AG04449 (cell line): ENCODE data around the gene CD79A.

Experiments used
- CTCF ChIA-PET: fragments of 350-600 bp; formaldehyde crosslinking; extraction: SDS; loops from one replicate; lab custom pipeline; 2021; ENCODE audit warnings: antibody characterized with exemption; lab: Yijun Ruan, JAX
- POLR2A ChIA-PET: fragments of 400-600, 350-600 bp; formaldehyde crosslinking; extraction: SDS; loops from one replicate; lab custom pipeline; 2020; ENCODE audit warnings: antibody characterized with exemption, inconsistent platforms; lab: Yijun Ruan, JAX
- DNase-seq: peaks from one replicate; pipeline ENCODE4 v3.0.0-alpha.2; 2010; ENCODE audit warnings: low read depth, low spot score
- H3K4me3 ChIP-seq: 2 replicates; pipeline ENCODE4 v1.5.1; 2011; ENCODE audit warnings: low read depth, mild to moderate bottlenecking, control low read depth, low read length
- TF ChIP-seq, protein P1 (sequence below): IDR thresholded peaks from one replicate; pipeline ENCODE4 v1.5.1; 2011; ENCODE audit warnings: mild to moderate bottlenecking, moderate library complexity, low read length, control low read depth, inconsistent platforms; ENCODE audit not compliant: insufficient read depth; ENCODE audit errors: missing control alignments

Gene CD79A

DNA sequence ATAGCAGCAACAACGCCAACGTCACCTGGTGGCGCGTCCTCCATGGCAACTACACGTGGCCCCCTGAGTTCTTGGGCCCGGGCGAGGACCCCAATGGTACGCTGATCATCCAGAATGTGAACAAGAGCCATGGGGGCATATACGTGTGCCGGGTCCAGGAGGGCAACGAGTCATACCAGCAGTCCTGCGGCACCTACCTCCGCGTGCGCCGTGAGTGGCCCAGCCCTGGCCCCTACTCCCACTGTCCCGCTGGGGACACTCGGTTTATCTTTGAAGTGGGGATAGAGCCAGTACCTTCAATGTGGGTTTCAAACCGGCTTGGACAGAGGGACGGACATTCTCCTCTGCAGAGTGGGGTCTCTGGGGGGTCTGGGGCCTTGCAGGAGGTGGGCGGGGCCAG, 2.0 kb downstream of the CD79A start:
- DNase-seq: no peak
- POLR2A ChIA-PET: no interaction called here
- H3K4me3 ChIP-seq: no peak overlapping the region
- TF ChIP-seq, protein P1, sequence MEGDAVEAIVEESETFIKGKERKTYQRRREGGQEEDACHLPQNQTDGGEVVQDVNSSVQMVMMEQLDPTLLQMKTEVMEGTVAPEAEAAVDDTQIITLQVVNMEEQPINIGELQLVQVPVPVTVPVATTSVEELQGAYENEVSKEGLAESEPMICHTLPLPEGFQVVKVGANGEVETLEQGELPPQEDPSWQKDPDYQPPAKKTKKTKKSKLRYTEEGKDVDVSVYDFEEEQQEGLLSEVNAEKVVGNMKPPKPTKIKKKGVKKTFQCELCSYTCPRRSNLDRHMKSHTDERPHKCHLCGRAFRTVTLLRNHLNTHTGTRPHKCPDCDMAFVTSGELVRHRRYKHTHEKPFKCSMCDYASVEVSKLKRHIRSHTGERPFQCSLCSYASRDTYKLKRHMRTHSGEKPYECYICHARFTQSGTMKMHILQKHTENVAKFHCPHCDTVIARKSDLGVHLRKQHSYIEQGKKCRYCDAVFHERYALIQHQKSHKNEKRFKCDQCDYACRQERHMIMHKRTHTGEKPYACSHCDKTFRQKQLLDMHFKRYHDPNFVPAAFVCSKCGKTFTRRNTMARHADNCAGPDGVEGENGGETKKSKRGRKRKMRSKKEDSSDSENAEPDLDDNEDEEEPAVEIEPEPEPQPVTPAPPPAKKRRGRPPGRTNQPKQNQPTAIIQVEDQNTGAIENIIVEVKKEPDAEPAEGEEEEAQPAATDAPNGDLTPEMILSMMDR: no peak
- CTCF ChIA-PET: no interaction called here

DNA sequence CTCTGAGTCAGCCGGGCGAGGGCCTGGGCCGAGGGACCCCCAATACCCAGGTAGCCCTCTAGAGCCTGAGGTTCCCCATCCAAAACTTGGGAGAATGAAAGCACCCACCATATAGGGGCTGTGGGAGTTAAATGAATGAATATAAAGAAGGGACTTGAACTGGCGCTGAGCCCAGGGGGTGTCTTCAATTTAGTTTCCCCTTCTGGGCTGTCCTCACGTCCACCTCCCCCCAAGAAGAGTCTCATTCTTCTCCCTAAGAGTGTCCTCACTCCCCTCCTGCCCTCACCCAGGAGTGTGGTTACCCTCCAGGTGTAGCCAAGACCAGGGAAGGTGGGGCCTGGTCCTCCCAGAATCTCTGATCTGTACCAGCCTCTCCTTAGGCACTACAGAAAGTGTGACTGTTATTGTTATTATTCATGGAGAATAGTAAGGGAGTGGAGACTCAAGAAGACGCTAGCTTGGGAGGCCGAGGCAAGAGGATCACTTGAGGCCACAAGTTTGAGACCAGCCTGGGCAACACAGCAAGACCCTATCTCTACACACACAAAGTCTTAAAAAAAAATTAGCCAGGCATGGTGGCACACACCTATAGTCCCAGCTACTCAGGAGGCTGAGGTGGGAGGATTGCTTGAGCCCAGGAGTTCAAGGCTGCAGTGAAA, 2.7 kb downstream of the CD79A start:
- CTCF ChIA-PET: no interaction called here
- no peak for DNase-seq
- TF ChIP-seq, protein P1: no peak
- H3K4me3 ChIP-seq: no peak overlapping the region
- POLR2A ChIA-PET: no interaction called here

DNA sequence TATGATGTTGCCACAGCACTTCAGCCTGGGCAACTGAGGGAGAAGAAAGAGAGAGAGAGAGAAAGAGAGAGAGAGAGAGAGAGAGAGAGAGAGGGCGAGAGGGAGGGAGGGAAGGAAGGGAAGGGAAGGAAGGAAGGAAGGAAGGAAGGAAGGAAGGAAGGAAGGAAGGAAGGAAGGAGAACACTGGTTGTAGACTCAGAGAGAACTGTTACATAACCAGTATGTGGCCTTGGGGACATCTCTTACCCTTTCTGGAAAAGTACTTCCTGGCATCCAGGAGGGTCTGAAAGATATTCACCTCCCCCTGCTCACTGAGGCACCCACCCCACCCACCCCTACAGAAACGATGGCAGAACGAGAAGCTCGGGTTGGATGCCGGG, 3.2 kb downstream of the CD79A start:
- H3K4me3 ChIP-seq: no peak overlapping the region
- TF ChIP-seq, protein P1: no peak
- DNase-seq: no peak
- POLR2A ChIA-PET: no interaction called here
- CTCF ChIA-PET: no interaction called here

DNA sequence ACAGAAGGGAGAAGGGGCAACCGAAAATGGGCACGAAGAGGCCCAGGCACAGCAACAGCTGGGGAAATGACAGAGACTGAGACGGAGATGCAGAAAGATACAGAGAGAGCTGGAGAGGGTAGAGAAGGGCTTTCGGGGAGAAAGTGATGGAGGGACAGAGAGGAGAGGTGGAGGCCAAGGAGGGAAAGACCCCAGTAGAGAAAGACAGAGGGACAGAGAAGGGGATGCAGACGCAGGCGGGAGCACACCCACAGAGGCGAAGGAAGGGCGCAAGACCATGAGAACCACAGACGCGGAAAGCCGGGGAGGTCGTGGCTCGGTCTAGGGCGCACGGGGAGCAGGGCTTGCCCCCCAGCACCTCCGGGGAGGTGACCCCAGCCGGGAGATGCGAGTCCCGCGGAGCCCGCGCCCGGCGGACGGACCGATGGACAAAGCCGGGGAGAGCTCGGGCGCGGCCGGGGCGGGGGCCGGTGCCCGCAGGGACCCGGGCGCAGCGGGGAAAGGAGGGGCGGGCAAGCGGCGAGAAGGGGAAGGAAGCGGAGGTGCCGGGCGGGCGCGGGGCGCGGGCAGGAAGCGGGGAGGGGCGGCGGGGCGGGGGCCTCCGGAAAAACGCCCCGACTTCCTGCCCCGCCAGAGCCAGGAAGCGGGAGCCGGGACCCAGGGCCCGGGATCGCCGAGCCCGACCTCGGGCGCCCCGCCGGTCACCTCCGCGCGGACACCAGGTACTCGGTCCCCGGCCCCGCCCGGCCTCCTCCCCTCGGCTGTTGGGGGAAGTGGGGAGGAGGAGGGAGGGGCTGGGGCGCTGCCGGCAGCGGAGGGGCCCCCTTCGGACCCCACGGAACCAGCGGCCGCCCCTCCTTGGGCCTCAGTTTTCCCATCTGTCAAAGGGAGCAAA, 5.7 kb downstream of the CD79A start, which contains the start of gene ARHGEF1:
TSS of gene ARHGEF1 (plus strand) at position 617 of the 895 bp plus-strand sequence. CDS start 4,899 bp downstream, outside the sequence.
- peak within 1 kb of the TSS; percentile 98 for H3K4me3 ChIP-seq
- CTCF ChIA-PET: interaction anchor here (1.5 to 1.6 kb wide), 2 partner anchors 10 to 17 kb away, joined by 3 to 4 read pairs; no protein-coding TSS in a partner anchor
- DNase-seq: no peak
- TF ChIP-seq, protein P1: no peak
- POLR2A ChIA-PET: interaction anchor here (1.3 to 1.5 kb wide), 2 partner anchors 9 to 23 kb away, joined by 3 to 12 read pairs; partner anchors contain the start of gene RPS19

DNA sequence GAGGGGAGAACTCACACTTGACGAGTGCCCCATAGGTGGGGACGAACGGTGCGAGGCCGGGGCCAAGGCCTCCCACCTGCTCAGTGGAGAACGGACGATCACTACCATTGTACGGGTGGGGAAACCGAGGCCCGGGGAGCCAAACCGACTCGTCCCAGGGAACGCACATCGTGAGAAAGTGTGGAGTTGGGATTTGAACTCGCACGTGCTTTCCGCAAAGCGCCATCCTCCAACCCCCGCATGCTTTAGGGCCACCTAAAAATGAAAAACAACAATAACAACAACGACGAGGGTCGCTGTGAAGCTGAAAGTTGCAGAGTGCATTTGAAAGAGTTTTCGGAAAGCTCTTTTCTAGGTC, 6.4 kb downstream of the CD79A start:
- POLR2A ChIA-PET: interaction anchor here (1.2 to 1.3 kb wide), 2 partner anchors 9 to 24 kb away, joined by 3 to 9 read pairs; partner anchors contain the start of gene RPS19
- CTCF ChIA-PET: interaction anchor here (1.5 to 1.6 kb wide), 3 partner anchors 11 to 68 kb away, joined by 3 to 4 read pairs (median 4); no protein-coding TSS in a partner anchor
- no peak for DNase-seq
- TF ChIP-seq, protein P1: no peak
- H3K4me3 ChIP-seq: peak overlapping the region; percentile 98
